Lung microvascular endothelial cell (primary cell): ENCODE measurements around the gene PIP4K2B. TPM values are rescaled to one million over a fixed set of nuclear protein-coding genes. Genes with fewer than 3 reads are reported as not detected.
A peak's percentile ranks its signal among the peaks of the same experiment; 100 is the strongest.

Source experiments
- DNase-seq, 2 donors: peaks; one replicate each; pipeline versions ENCODE4 v3.0.0 to v3.0.0-alpha.2; 2010; ENCODE audit warnings: low read depth in 2 of 2
- total RNA-seq: library from RNA; depleted of rRNA; stranded (reverse); fragments of >200 nt; gene quantifications from 2 replicates; pipeline ENCODE4 v1.2.1, GENCODE V29; 2014

PIP4K2B gene
- total RNA-seq, 1 donor from 2014 or later = 36.7 TPM

GRCh38 chr17:38779965-38780752, 19.2 kb downstream of the PIP4K2B start:
- DNase-seq = no peak

- DNase-seq = no peak
Measured at GRCh38 chr17:38777641-38778250, 21.6 kb downstream of the PIP4K2B start.

GRCh38 chr17:38773258-38773657, 26.1 kb downstream of the PIP4K2B start:
- no peak for DNase-seq

GRCh38 chr17:38768417-38768816, 30.9 kb downstream of the PIP4K2B start:
- no peak for DNase-seq

GRCh38 chr17:38766341-38766740, 33.0 kb downstream of the PIP4K2B start:
- DNase-seq = no peak

GRCh38 chr17:38762231-38762630, 37.1 kb downstream of the PIP4K2B start:
- DNase-seq = no peak

- DNase-seq = peak; percentile 66 to 71
Measured at GRCh38 chr17:38761612-38762011, 37.7 kb downstream of the PIP4K2B start.

- no peak for DNase-seq
Measured at GRCh38 chr17:38753071-38753506, 46.3 kb downstream of the PIP4K2B start.

GRCh38 chr17:38752308-38753070, 46.9 kb downstream of the PIP4K2B start, which contains the start of gene PSMB3:
TSS of gene PSMB3 (plus strand) at chr17:38752741. CDS start at chr17:38752827, 86 bp downstream.
- DNase-seq = peak; percentile 100

- peak; percentile 87 to 90 for DNase-seq
Measured at GRCh38 chr17:38751808-38752307, 47.5 kb downstream of the PIP4K2B start.

- no peak for DNase-seq
Measured at GRCh38 chr17:38751144-38751807, 48.1 kb downstream of the PIP4K2B start.

GRCh38 chr17:38750312-38751121, 48.8 kb downstream of the PIP4K2B start:
- DNase-seq = peak; percentile 29 to 33

- peak in 1 of 2 donors; percentile 27 for DNase-seq
Measured at GRCh38 chr17:38750044-38750311, 49.4 kb downstream of the PIP4K2B start.

- peak; percentile 74 to 85 for DNase-seq
Measured at GRCh38 chr17:38749223-38750043, 49.9 kb downstream of the PIP4K2B start.

- DNase-seq = peak in 1 of 2 donors; percentile 18
Measured at GRCh38 chr17:38748892-38749222, 50.5 kb downstream of the PIP4K2B start.

- peak; percentile 59 to 89 for DNase-seq
Measured at GRCh38 chr17:38748149-38748891, 51.0 kb downstream of the PIP4K2B start, which contains the start of gene PCGF2. TSS of gene PCGF2 (minus strand) at chr17:38748336. CDS start at chr17:38740402, 7,934 bp downstream.

GRCh38 chr17:38747463-38748148, 51.8 kb downstream of the PIP4K2B start:
- peak in 1 of 2 donors; percentile 31 for DNase-seq

GRCh38 chr17:38746849-38747462, 52.4 kb downstream of the PIP4K2B start:
- no peak for DNase-seq
